Fibroblast of peridontal ligament (primary cell): ENCODE data around the gene MGRN1.
A peak's percentile ranks its signal among the peaks of the same experiment; 100 is the strongest.

Experiments used
- DNase-seq: peaks from one replicate; pipeline ENCODE4 v3.0.0-alpha.2; 2010; ENCODE audit errors: extremely low read depth

MGRN1 gene

GRCh38 chr16:4654011-4654963 is 29.7 kb downstream of the MGRN1 start:
- DNase-seq = no peak

- DNase-seq = no peak
Observed at GRCh38 chr16:4654964-4655590, 30.5 kb downstream of the MGRN1 start.

GRCh38 chr16:4655801-4656200 is 31.2 kb downstream of the MGRN1 start:
- DNase-seq = no peak

GRCh38 chr16:4656221-4656620 is 31.6 kb downstream of the MGRN1 start:
- no peak for DNase-seq

GRCh38 chr16:4656695-4657686 is 32.4 kb downstream of the MGRN1 start:
- DNase-seq = no peak

- DNase-seq = no peak
Observed at GRCh38 chr16:4659363-4660353, 35.0 kb downstream of the MGRN1 start.

GRCh38 chr16:4660454-4661007 is 35.9 kb downstream of the MGRN1 start:
- peak; percentile 14 for DNase-seq

- DNase-seq = peak; percentile 7
Observed at GRCh38 chr16:4661661-4662060, 37.0 kb downstream of the MGRN1 start.

GRCh38 chr16:4663465-4663776 is 38.8 kb downstream of the MGRN1 start:
- DNase-seq = no peak

- no peak for DNase-seq
Observed at GRCh38 chr16:4663777-4664465, 39.3 kb downstream of the MGRN1 start.

GRCh38 chr16:4664538-4665418 is 40.2 kb downstream of the MGRN1 start:
- no peak for DNase-seq

- no peak for DNase-seq
Observed at GRCh38 chr16:4666537-4667202, 42.0 kb downstream of the MGRN1 start.

- no peak for DNase-seq
Observed at GRCh38 chr16:4667203-4667963, 42.8 kb downstream of the MGRN1 start.

- no peak for DNase-seq
Observed at GRCh38 chr16:4668313-4668960, 43.8 kb downstream of the MGRN1 start.

- no peak for DNase-seq
Observed at GRCh38 chr16:4673387-4674046, 48.9 kb downstream of the MGRN1 start.

GRCh38 chr16:4674926-4675530 is 50.4 kb downstream of the MGRN1 start:
- no peak for DNase-seq
